A549 (cell line): ENCODE results near the gene KCNIP4. TPM values are rescaled to one million over a fixed set of nuclear protein-coding genes. Genes with fewer than 3 reads are reported as not detected.

ENCODE experiments used
- ATAC-seq, 2 experiments: fragments of 200-7000 bp in 1 of 2; fragments of >200 bp in 1 of 2; cut with Nextera tagmentation in 1 of 2; cut with Tn5 transposase in 1 of 2; 3 replicates each; pipeline versions ENCODE4 v1.8.0 to v1.9.1; 2018 to 2020; ENCODE audit warnings: mild to moderate bottlenecking in 1 of 2, moderate library complexity in 1 of 2
- CTCF ChIA-PET: fragments of 300-600 bp; sonication (Branson Sonifier 250); formaldehyde crosslinking; extraction: SDS; loops from one replicate; lab custom pipeline; 2021; ENCODE audit warnings: antibody characterized with exemption, inconsistent platforms; lab: Yijun Ruan, JAX
- POLR2A ChIA-PET: fragments of 350-600 bp; formaldehyde crosslinking; extraction: SDS; loops from one replicate; lab custom pipeline; 2021; ENCODE audit warnings: antibody characterized with exemption, inconsistent platforms; lab: Yijun Ruan, JAX
- DNase-seq, 2 experiments: peaks; one replicate each; pipeline versions ENCODE4 v3.0.0 to v3.0.0-alpha.2; 2011 to 2016; ENCODE audit warnings: low read depth in 1 of 2, low spot score in 1 of 2
- FAIRE-seq: peaks from 2 replicates; lab custom pipeline; 2011; peaks lifted over from hg19 to GRCh38; lab: Jason Lieb, UNC
- H3K27ac ChIP-seq, 2 experiments: fragments of >200 bp; sonication (Bioruptor Twin); formaldehyde crosslinking; 3 replicates each; pipeline ENCODE4 v1.5.1; 2016 to 2017
- H3K4me1 ChIP-seq: fragments of >200 bp; sonication (Bioruptor Twin); formaldehyde crosslinking; 3 replicates; pipeline ENCODE4 v1.6.1; 2016
- H3K4me2 ChIP-seq: fragments of >200 bp; sonication (Bioruptor Twin); formaldehyde crosslinking; 3 replicates; pipeline ENCODE4 v1.6.1; 2016
- H3K4me3 ChIP-seq: fragments of >200 bp; sonication (Bioruptor Twin); formaldehyde crosslinking; 3 replicates; pipeline ENCODE4 v1.5.1; 2016
- H3K9me3 ChIP-seq: fragments of >200 bp; sonication (Bioruptor Twin); formaldehyde crosslinking; 3 replicates; pipeline ENCODE4 v1.6.1; 2016
- CEBPB ChIP-seq, 2 experiments: fragments of >200 bp in 1 of 2; sonication (Bioruptor Twin) in 1 of 2; formaldehyde crosslinking in 1 of 2; IDR thresholded peaks; 2 replicates each; pipeline ENCODE4 v1.6.1; 2012 to 2016
- E2F6 ChIP-seq: IDR thresholded peaks from 2 replicates; pipeline ENCODE4 v1.6.1; 2012; ENCODE audit warnings: low read depth, borderline replicate concordance
- EHF ChIP-seq: fragments of 250-450 bp; sonication (Bioruptor Pico); IDR thresholded peaks from 2 replicates; pipeline ENCODE4 v1.5.0; 2020; ENCODE audit warnings: mild to moderate bottlenecking
- EHMT2 ChIP-seq: fragments of 200-600 bp; sonication (generic); IDR thresholded peaks from 2 replicates; pipeline ENCODE4 v1.6.1; 2016; ENCODE audit warnings: antibody characterized with exemption, low read depth, mild to moderate bottlenecking, moderate library complexity
- EP300 ChIP-seq, 2 experiments: fragments of >200 bp; sonication (Bioruptor Twin); formaldehyde crosslinking; IDR thresholded peaks; 2 replicates in 1 of 2; 3 replicates in 1 of 2; pipeline ENCODE4 v1.6.1; 2016 to 2017
- FOXS1 ChIP-seq: fragments of 250-450 bp; sonication (Bioruptor Pico); IDR thresholded peaks from 2 replicates; pipeline ENCODE4 v1.5.0; 2020; ENCODE audit warnings: mild to moderate bottlenecking, moderate library complexity
- HDAC2 ChIP-seq: fragments of 200-600 bp; sonication (generic); IDR thresholded peaks from 2 replicates; pipeline ENCODE4 v1.6.1; 2016
- HEYL ChIP-seq: fragments of 250-450 bp; sonication (Bioruptor Pico); IDR thresholded peaks from 2 replicates; pipeline ENCODE4 v1.8.0; 2021; ENCODE audit warnings: mild to moderate bottlenecking, moderate library complexity
- HOXA7 ChIP-seq: fragments of 250-450 bp; sonication (Bioruptor Pico); IDR thresholded peaks from 2 replicates; pipeline ENCODE4 v1.5.0; 2020; ENCODE audit warnings: mild to moderate bottlenecking, moderate library complexity
- JUN ChIP-seq, 2 experiments: fragments of >200 bp; sonication (Bioruptor Twin); formaldehyde crosslinking; IDR thresholded peaks; 2 replicates in 1 of 2; 3 replicates in 1 of 2; pipeline ENCODE4 v1.6.1; 2016 to 2017
- JUNB ChIP-seq: fragments of >200 bp; sonication (Bioruptor Twin); formaldehyde crosslinking; IDR thresholded peaks from 2 replicates; pipeline ENCODE4 v1.6.1; 2016
- KDM1A ChIP-seq: fragments of 200-600 bp; sonication (generic); IDR thresholded peaks from 2 replicates; pipeline ENCODE4 v1.6.1; 2016; ENCODE audit warnings: low read depth, mild to moderate bottlenecking
- NFE2L2 ChIP-seq: fragments of 150-350 bp; conservative IDR thresholded peaks from 2 replicates; pipeline ENCODE4 v1.6.1; 2014; ENCODE audit warnings: low read length
- NPAS2 ChIP-seq: fragments of 250-450 bp; sonication (Bioruptor Pico); IDR thresholded peaks from 2 replicates; pipeline ENCODE4 v1.8.0; 2022; ENCODE audit warnings: mild to moderate bottlenecking, moderate library complexity, borderline replicate concordance
- PHF8 ChIP-seq: fragments of 200-600 bp; sonication (generic); IDR thresholded peaks from 2 replicates; pipeline ENCODE4 v1.6.1; 2016; ENCODE audit warnings: low read depth, mild to moderate bottlenecking, antibody characterized with exemption, moderate library complexity, borderline replicate concordance
- POLR2AphosphoS2 ChIP-seq: conservative IDR thresholded peaks from 2 replicates; pipeline ENCODE4 v1.6.1; 2012; ENCODE audit warnings: low read length, improper control_type of control experiment, inconsistent platforms
- RAD21 ChIP-seq, 2 experiments: fragments of >200 bp in 1 of 2; sonication (Bioruptor Twin) in 1 of 2; formaldehyde crosslinking in 1 of 2; IDR thresholded peaks in 1 of 2; conservative IDR thresholded peaks in 1 of 2; 2 replicates in 1 of 2; 3 replicates in 1 of 2; pipeline ENCODE4 v1.6.1; 2012 to 2018; ENCODE audit warnings: inconsistent platforms in 1 of 2
- RARB ChIP-seq: fragments of 250-450 bp; sonication (Bioruptor Pico); IDR thresholded peaks from 2 replicates; pipeline ENCODE4 v1.8.0; 2021; ENCODE audit warnings: mild to moderate bottlenecking, moderate library complexity
- REST ChIP-seq: fragments of 200-600 bp; sonication (generic); IDR thresholded peaks from 2 replicates; pipeline ENCODE4 v1.6.1; 2016; ENCODE audit warnings: antibody characterized with exemption, mild to moderate bottlenecking, moderate library complexity
- SREBF2 ChIP-seq: fragments of 450-650 bp; IDR thresholded peaks from 2 replicates; pipeline ENCODE4 v1.6.1; 2014; ENCODE audit warnings: mild to moderate bottlenecking, moderate library complexity
- TFCP2L1 ChIP-seq: fragments of 250-450 bp; sonication (Bioruptor Pico); IDR thresholded peaks from 2 replicates; pipeline ENCODE4 v1.5.0; 2021; ENCODE audit warnings: mild to moderate bottlenecking
- ZC3H11A ChIP-seq: fragments of 450-650 bp; IDR thresholded peaks from 2 replicates; pipeline ENCODE4 v1.6.1; 2014; ENCODE audit warnings: antibody characterized with exemption, mild to moderate bottlenecking
- ZNF302 ChIP-seq: fragments of 250-450 bp; sonication (Bioruptor Pico); IDR thresholded peaks from 2 replicates; pipeline ENCODE4 v1.9.0; 2021; ENCODE audit warnings: inconsistent platforms, mild to moderate bottlenecking, moderate library complexity
- ZSCAN20 ChIP-seq: fragments of 250-450 bp; sonication (Bioruptor Pico); IDR thresholded peaks from 2 replicates; pipeline ENCODE4 v1.8.0; 2022; ENCODE audit warnings: mild to moderate bottlenecking, moderate library complexity
- WGBS: methylation state at CpG from one replicate; pipeline ENCODE4 v1.1.6; 2017; ENCODE audit errors: missing lambda C conversion rate; 5-methylcytosine and 5-hydroxymethylcytosine counted together
- polyA plus RNA-seq, 4 experiments: library from polyadenylated mRNA; depleted of rRNA in 3 of 4; stranded (reverse); fragments of >200 nt; fragmentation: RNase III in 1 of 4; extraction: RNeasy Plus Mini Kit Qiagen cat#74134 plus additional on column Dnase treatment in 1 of 4; gene quantifications; 2 replicates in 3 of 4; 3 replicates in 1 of 4; pipeline ENCODE4 v1.2.3, GENCODE V29; 2011 to 2017
- TF ChIP-seq, protein P1 (sequence below): fragments of 150-350 bp; IDR thresholded peaks from 2 replicates; pipeline ENCODE4 v1.6.1; 2014; ENCODE audit warnings: low read depth, mild to moderate bottlenecking, low read length

Gene KCNIP4
- polyA plus RNA-seq, 2 of the 4 experiments (the other 2 are of a cell fraction): not detected

DNA sequence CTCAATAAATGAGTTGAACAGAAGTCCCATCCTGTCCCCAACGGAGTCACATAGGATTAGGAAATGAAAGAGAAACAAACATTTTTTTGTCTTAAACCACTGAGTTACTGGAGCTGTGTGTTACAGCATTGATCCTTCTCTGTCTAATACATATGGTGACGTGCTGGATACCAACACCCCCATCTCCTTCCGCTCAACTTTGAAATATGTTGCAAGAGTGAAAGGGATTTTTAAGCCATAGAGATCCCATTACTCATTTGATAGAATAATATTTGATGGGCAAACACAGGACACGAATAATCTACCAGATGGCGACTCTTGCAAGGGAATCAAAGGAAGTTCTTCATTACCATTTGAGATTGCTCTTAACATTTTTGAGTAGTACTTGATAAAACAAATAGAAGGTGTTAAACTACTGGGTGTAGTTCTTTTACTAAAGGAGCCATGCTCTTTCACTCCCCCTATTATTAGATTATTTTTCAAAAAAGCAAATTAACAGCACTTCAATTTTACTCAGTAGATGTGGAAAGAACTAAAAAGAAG lies 1107.9 kb downstream of the KCNIP4 start:
- TF ChIP-seq, protein P1, sequence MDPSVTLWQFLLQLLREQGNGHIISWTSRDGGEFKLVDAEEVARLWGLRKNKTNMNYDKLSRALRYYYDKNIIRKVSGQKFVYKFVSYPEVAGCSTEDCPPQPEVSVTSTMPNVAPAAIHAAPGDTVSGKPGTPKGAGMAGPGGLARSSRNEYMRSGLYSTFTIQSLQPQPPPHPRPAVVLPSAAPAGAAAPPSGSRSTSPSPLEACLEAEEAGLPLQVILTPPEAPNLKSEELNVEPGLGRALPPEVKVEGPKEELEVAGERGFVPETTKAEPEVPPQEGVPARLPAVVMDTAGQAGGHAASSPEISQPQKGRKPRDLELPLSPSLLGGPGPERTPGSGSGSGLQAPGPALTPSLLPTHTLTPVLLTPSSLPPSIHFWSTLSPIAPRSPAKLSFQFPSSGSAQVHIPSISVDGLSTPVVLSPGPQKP: no peak
- TF ChIP-seq PHF8 (no peak), KDM1A (no peak), ZC3H11A (no peak), HDAC2 (no peak), NPAS2 (CRISPR knock-in tag) (no peak), RARB (CRISPR knock-in tag) (no peak), JUN (IDR thresholded peaks at IDR 0.05) (no peak), EP300 (IDR thresholded peaks at IDR 0.05) (no peak), TFCP2L1 (CRISPR knock-in tag) (no peak), SREBF2 (no peak), HEYL (no peak), CEBPB (IDR thresholded peaks at IDR 0.05) (no peak), JUNB (no peak), POLR2AphosphoS2 (no peak), E2F6 (no peak), NFE2L2 (no peak), HOXA7 (CRISPR knock-in tag) (no peak), ZSCAN20 (CRISPR knock-in tag) (no peak), RAD21 (conservative IDR thresholded peaks at IDR 0.05 in 1 of 2, IDR thresholded peaks at IDR 0.05 in 1 of 2) (no peak)
- TF ChIP-seq, all 56 proteins: peak for 0
- no peak for DNase-seq
- WGBS: 4% methylated on average over 5 of the region's 5 CpGs
- Histone ChIP-seq H3K4me3 (no peak overlapping the region), H3K27ac (no peak overlapping the region), H3K4me1 (no peaks in the 10 kb centered on the region), H3K9me3 (no peaks in the 10 kb centered on the region), H3K4me2 (no peak overlapping the region)
- ChIA-PET CTCF (no interaction called here), POLR2A (no interaction called here)
- FAIRE-seq: no peak
- no peak for ATAC-seq

- no peak overlapping the region for H3K4me2 ChIP-seq
- ChIA-PET CTCF (no interaction called here), POLR2A (no interaction called here)
- ATAC-seq (no peak), DNase-seq (peak in 1 of 2 experiments; percentile 0), FAIRE-seq (no peak)
- H3K9me3 ChIP-seq: no peaks in the 10 kb centered on the region
- TF ChIP-seq RARB (CRISPR knock-in tag) (no peak), ZNF302 (CRISPR knock-in tag) (no peak), REST (no peak), NFE2L2 (no peak), EHF (no peak), EHMT2 (no peak), POLR2AphosphoS2 (no peak), NPAS2 (CRISPR knock-in tag) (no peak), FOXS1 (CRISPR knock-in tag) (no peak), SREBF2 (no peak), E2F6 (no peak)
- 0% methylated on average over 1 of the region's 1 CpG for WGBS
- no peak overlapping the region for H3K27ac ChIP-seq
- H3K4me1 ChIP-seq: no peaks in the 10 kb centered on the region
- H3K4me3 ChIP-seq: no peak overlapping the region
Measured at GRCh38 chr4:20839957-20840356, 1108.6 kb downstream of the KCNIP4 start.
